SK-N-SH (cell line): Measurements from ENCODE around the gene FOXM1. TPM values are rescaled to one million over a fixed set of nuclear protein-coding genes. Genes with fewer than 3 reads are reported as not detected.

Source experiments
- CTCF ChIA-PET: fragments of 300-600, 350-600 bp; formaldehyde crosslinking; extraction: SDS; loops from one replicate; lab custom pipeline; 2021; lab: Yijun Ruan, JAX
- POLR2A ChIA-PET: fragments of 350-600 bp; sonication (Branson Sonifier 250); formaldehyde crosslinking; extraction: SDS; loops from one replicate; lab custom pipeline; 2020; ENCODE audit warnings: antibody characterized with exemption, inconsistent platforms; lab: Yijun Ruan, JAX
- DNase-seq: peaks from one replicate; pipeline ENCODE4 v3.0.0; 2012
- H2AFZ ChIP-seq: fragments of 200-600 bp; sonication (generic); 2 replicates; pipeline ENCODE4 v1.8.1; 2016; ENCODE audit warnings: antibody characterized with exemption, mild to moderate bottlenecking, low read depth
- H3F3A ChIP-seq: fragments of 200-600 bp; sonication (generic); replicated peaks from 2 replicates; pipeline ENCODE3; 2016; ENCODE audit warnings: antibody characterized with exemption, mild to moderate bottlenecking; ENCODE audit not compliant: insufficient read depth
- H3K27ac ChIP-seq, 2 experiments: fragments of 200-500 bp in 1 of 2; fragments of 200-600 bp in 1 of 2; sonication (Bioruptor generic) in 1 of 2; sonication (generic), shearing (Covaris generic) in 1 of 2; 2 replicates each; pipeline versions ENCODE4 v1.5.1 to v1.6.1; 2014 to 2016; ENCODE audit warnings: low read depth in 2 of 2, inconsistent platforms in 1 of 2, low read length in 1 of 2, mild to moderate bottlenecking in 1 of 2, mixed read lengths in 1 of 2
- H3K27me3 ChIP-seq: fragments of 200-600 bp; sonication (generic), shearing (Covaris generic); 2 replicates; pipeline ENCODE4 v1.6.1; 2016; ENCODE audit warnings: mixed run types; ENCODE audit not compliant: insufficient read depth
- H3K36me3 ChIP-seq, 2 experiments: fragments of 200-500 bp in 1 of 2; fragments of 200-600 bp in 1 of 2; sonication (Bioruptor generic) in 1 of 2; sonication (generic) in 1 of 2; replicated peaks in 1 of 2; 2 replicates each; pipeline versions ENCODE3 to v1.5.1; 2014 to 2016; ENCODE audit warnings: low read length in 1 of 2, mild to moderate bottlenecking in 1 of 2; ENCODE audit not compliant: insufficient read depth in 2 of 2, control insufficient read depth in 1 of 2
- H3K4me1 ChIP-seq, 2 experiments: fragments of 200-500 bp in 1 of 2; fragments of 200-600 bp in 1 of 2; sonication (Bioruptor generic) in 1 of 2; sonication (generic), shearing (Covaris generic) in 1 of 2; 2 replicates each; pipeline versions ENCODE4 v1.5.1 to v1.6.1; 2014 to 2016; ENCODE audit warnings: low read depth in 1 of 2, low read length in 1 of 2, mixed run types in 1 of 2; ENCODE audit not compliant: insufficient read depth in 2 of 2, control insufficient read depth in 1 of 2
- H3K4me2 ChIP-seq: fragments of 200-600 bp; sonication (generic), shearing (Covaris generic); 2 replicates; pipeline ENCODE4 v1.6.1; 2017; ENCODE audit warnings: mixed run types
- H3K4me3 ChIP-seq, 2 experiments: fragments of 200-500 bp in 1 of 2; fragments of 200-600 bp in 1 of 2; sonication (Bioruptor generic) in 1 of 2; sonication (generic), shearing (Covaris generic) in 1 of 2; 2 replicates each; pipeline versions ENCODE4 v1.5.1 to v1.8.1; 2014 to 2016; ENCODE audit warnings: low read depth in 2 of 2, inconsistent platforms in 1 of 2, low read length in 1 of 2, mild to moderate bottlenecking in 1 of 2, mixed read lengths in 1 of 2, moderate library complexity in 1 of 2
- H3K79me2 ChIP-seq: fragments of 200-600 bp; sonication (generic); 2 replicates; pipeline ENCODE4 v1.8.1; 2017; ENCODE audit warnings: mild to moderate bottlenecking; ENCODE audit not compliant: insufficient read depth
- H3K9ac ChIP-seq: fragments of 200-600 bp; sonication (generic); 2 replicates; pipeline ENCODE4 v1.6.1; 2017; ENCODE audit warnings: mixed run types
- H3K9me2 ChIP-seq: fragments of 200-600 bp; sonication (generic); 2 replicates; pipeline ENCODE4 v1.6.1; 2017; ENCODE audit warnings: mixed run types
- H3K9me3 ChIP-seq: fragments of 200-600 bp; sonication (generic); 2 replicates; pipeline ENCODE4 v1.6.1; 2017; ENCODE audit warnings: mixed run types, mild to moderate bottlenecking, moderate library complexity
- H4K20me1 ChIP-seq: fragments of 200-600 bp; sonication (generic); 2 replicates; pipeline ENCODE4 v1.6.1; 2017; ENCODE audit warnings: mild to moderate bottlenecking, mixed run types; ENCODE audit not compliant: insufficient read depth
- CHD2 ChIP-seq: fragments of 150-350 bp; IDR thresholded peaks from 2 replicates; pipeline ENCODE4 v1.6.1; 2018; ENCODE audit warnings: low read length; ENCODE audit not compliant: partially characterized antibody
- CTCF ChIP-seq: fragments of 200-600 bp; sonication (generic); IDR thresholded peaks from 2 replicates; pipeline ENCODE4 v1.6.1; 2017; ENCODE audit warnings: antibody characterized with exemption, mild to moderate bottlenecking, moderate library complexity
- FOXM1 ChIP-seq: IDR thresholded peaks from 2 replicates; pipeline ENCODE4 v1.4.0; 2012; ENCODE audit warnings: low read depth, mild to moderate bottlenecking
- MXI1 ChIP-seq: IDR thresholded peaks from 2 replicates; pipeline ENCODE4 v1.6.1; 2012; ENCODE audit warnings: mild to moderate bottlenecking, low read depth, low read length, improper control_type of control experiment
- POLR2AphosphoS5 ChIP-seq: IDR thresholded peaks from 2 replicates; pipeline ENCODE4 v1.6.1; 2012; ENCODE audit warnings: low read depth, low read length
- RFX5 ChIP-seq: IDR thresholded peaks from 2 replicates; pipeline ENCODE4 v1.6.1; 2012; ENCODE audit warnings: mild to moderate bottlenecking, improper control_type of control experiment, low read length
- SIN3A ChIP-seq: IDR thresholded peaks from 2 replicates; pipeline ENCODE4 v1.6.1; 2012; ENCODE audit warnings: low read depth, mild to moderate bottlenecking, low read length, moderate library complexity, borderline replicate concordance
- TCF12 ChIP-seq: IDR thresholded peaks from 2 replicates; pipeline ENCODE4 v1.4.0; 2012
- TEAD4 ChIP-seq: IDR thresholded peaks from 2 replicates; pipeline ENCODE4 v1.4.0; 2012; ENCODE audit warnings: mild to moderate bottlenecking, borderline replicate concordance; ENCODE audit not compliant: insufficient read depth
- USF1 ChIP-seq: IDR thresholded peaks from 2 replicates; pipeline ENCODE4 v1.4.0; 2012; ENCODE audit warnings: low read depth, borderline replicate concordance
- YY1 ChIP-seq: IDR thresholded peaks from 2 replicates; pipeline ENCODE4 v1.4.0; 2012; ENCODE audit warnings: low read depth, mild to moderate bottlenecking
- WGBS: methylation state at CpG from one replicate; pipeline ENCODE4 v1.1.6; 2017; ENCODE audit warnings: low lambda C conversion rate; 5-methylcytosine and 5-hydroxymethylcytosine counted together
- polyA plus RNA-seq, 3 experiments: library from polyadenylated mRNA; depleted of rRNA; stranded (reverse); fragments of >200 nt; gene quantifications; 2 replicates each; pipeline ENCODE4 v1.2.3, GENCODE V29; 2012
- TF ChIP-seq, protein P1 (sequence below): IDR thresholded peaks from 2 replicates; pipeline ENCODE4 v1.4.0; 2012; ENCODE audit warnings: low read depth
- TF ChIP-seq, protein P2 (sequence below): fragments of 150-350 bp; IDR thresholded peaks from 2 replicates; pipeline ENCODE4 v1.6.1; 2016; ENCODE audit warnings: mild to moderate bottlenecking, low read depth, low read length
- TF ChIP-seq, protein P3 (sequence below): IDR thresholded peaks from 2 replicates; pipeline ENCODE4; 2012
- TF ChIP-seq, protein P4 (sequence below): fragments of 150-350 bp; IDR thresholded peaks from 2 replicates; pipeline ENCODE4 v1.6.1; 2017; ENCODE audit warnings: antibody characterized with exemption, low read length, low read depth, borderline replicate concordance

FOXM1 gene
- polyA plus RNA-seq, 1 of the 3 experiments (the other 2 are of a cell fraction), result 29.9 TPM

DNA sequence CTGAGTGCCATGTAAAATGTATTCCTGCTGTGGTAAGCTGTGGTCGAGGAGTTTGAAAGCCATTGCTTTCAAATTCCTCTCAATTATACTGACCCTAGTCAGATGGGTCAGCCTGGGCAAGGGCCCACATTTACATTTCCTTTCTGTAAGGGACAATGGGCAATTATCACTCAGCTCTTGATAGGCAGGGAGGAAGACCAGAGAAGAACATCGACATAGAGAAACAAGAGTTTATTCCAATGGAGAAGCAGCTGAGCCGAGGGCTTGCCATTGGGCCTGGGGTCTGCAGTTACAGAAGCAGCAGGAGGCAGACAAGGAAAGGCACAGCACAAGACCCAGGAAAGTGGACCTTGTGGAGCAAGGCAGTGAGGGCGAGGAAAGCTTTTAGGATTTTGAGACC lies 51.8 kb downstream of the FOXM1 start:
- ChIA-PET POLR2A (no interaction called here), CTCF (interaction anchor here (1.0 kb wide), 1 partner anchor 85 kb away, joined by 3 read pairs; no protein-coding TSS in a partner anchor)
- Histone ChIP-seq H2AFZ (no peak overlapping the region), H3K4me3 (no peak overlapping the region), H4K20me1 (no peaks in the 10 kb centered on the region), H3K4me1 (no peaks in the 10 kb centered on the region), H3K9me3 (no peaks in the 10 kb centered on the region), H3F3A (no peaks in the 10 kb centered on the region), H3K27ac (no peak overlapping the region), H3K4me2 (no peak overlapping the region), H3K27me3 (no peaks in the 10 kb centered on the region), H3K9me2 (no peaks in the 10 kb centered on the region), H3K9ac (no peak overlapping the region), H3K79me2 (no peaks in the 10 kb centered on the region), H3K36me3 (peaks cover 14 to 66% of the 10 kb centered on the region in 2 experiments)
- TF ChIP-seq FOXM1 (no peak), RFX5 (no peak), TEAD4 (no peak), USF1 (no peak), CHD2 (no peak), POLR2AphosphoS5 (no peak), SIN3A (no peak), YY1 (no peak), CTCF (no peak), TCF12 (no peak), MXI1 (no peak)
- TF ChIP-seq, protein P1, sequence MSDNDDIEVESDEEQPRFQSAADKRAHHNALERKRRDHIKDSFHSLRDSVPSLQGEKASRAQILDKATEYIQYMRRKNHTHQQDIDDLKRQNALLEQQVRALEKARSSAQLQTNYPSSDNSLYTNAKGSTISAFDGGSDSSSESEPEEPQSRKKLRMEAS, result no peak
- TF ChIP-seq, protein P2, sequence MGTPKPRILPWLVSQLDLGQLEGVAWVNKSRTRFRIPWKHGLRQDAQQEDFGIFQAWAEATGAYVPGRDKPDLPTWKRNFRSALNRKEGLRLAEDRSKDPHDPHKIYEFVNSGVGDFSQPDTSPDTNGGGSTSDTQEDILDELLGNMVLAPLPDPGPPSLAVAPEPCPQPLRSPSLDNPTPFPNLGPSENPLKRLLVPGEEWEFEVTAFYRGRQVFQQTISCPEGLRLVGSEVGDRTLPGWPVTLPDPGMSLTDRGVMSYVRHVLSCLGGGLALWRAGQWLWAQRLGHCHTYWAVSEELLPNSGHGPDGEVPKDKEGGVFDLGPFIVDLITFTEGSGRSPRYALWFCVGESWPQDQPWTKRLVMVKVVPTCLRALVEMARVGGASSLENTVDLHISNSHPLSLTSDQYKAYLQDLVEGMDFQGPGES, result no peak
- TF ChIP-seq, protein P3, sequence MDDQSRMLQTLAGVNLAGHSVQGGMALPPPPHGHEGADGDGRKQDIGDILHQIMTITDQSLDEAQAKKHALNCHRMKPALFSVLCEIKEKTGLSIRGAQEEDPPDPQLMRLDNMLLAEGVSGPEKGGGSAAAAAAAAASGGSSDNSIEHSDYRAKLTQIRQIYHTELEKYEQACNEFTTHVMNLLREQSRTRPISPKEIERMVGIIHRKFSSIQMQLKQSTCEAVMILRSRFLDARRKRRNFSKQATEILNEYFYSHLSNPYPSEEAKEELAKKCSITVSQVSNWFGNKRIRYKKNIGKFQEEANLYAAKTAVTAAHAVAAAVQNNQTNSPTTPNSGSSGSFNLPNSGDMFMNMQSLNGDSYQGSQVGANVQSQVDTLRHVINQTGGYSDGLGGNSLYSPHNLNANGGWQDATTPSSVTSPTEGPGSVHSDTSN, result no peak
- TF ChIP-seq, protein P4, sequence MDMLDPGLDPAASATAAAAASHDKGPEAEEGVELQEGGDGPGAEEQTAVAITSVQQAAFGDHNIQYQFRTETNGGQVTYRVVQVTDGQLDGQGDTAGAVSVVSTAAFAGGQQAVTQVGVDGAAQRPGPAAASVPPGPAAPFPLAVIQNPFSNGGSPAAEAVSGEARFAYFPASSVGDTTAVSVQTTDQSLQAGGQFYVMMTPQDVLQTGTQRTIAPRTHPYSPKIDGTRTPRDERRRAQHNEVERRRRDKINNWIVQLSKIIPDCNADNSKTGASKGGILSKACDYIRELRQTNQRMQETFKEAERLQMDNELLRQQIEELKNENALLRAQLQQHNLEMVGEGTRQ, result no peak
- no peak for DNase-seq
- 83% methylated on average over 4 of the region's 4 CpGs for WGBS
